Tibial artery (tissue), 4 donors: Measurements from ENCODE around the gene ZNF541.

Experiments
- DNase-seq, 2 donors: peaks; one replicate each; pipeline ENCODE4 v3.0.0-alpha.2; 2019
- H3K27ac ChIP-seq, 2 donors: fragments of 200-600 bp; sonication (generic) in 1 of 2; 1 replicate in 1 of 2; 2 replicates in 1 of 2; pipeline ENCODE4 v1.5.1; 2018 to 2019; ENCODE audit warnings: mild to moderate bottlenecking in 1 of 2
- H3K27me3 ChIP-seq, 2 donors: fragments of 200-600 bp; sonication (generic) in 1 of 2; one replicate each; pipeline versions ENCODE4 v1.5.1 to v1.6.0; 2016 to 2019
- H3K36me3 ChIP-seq, 3 donors: fragments of 200-600 bp; sonication (generic) in 2 of 3; one replicate each; pipeline ENCODE4 v1.5.1; 2016 to 2019; ENCODE audit warnings: mild to moderate bottlenecking in 2 of 3
- H3K4me1 ChIP-seq, 4 donors: fragments of 200-600 bp; sonication (generic) in 2 of 4; 1 replicate in 3 of 4; 2 replicates in 1 of 4; pipeline ENCODE4 v1.5.1; 2016 to 2019
- H3K4me3 ChIP-seq, 2 donors: fragments of 200-600 bp; sonication (generic) in 1 of 2; 1 replicate in 1 of 2; 2 replicates in 1 of 2; pipeline ENCODE4 v1.5.1; 2018 to 2019; ENCODE audit warnings: mild to moderate bottlenecking in 2 of 2
- H3K9me3 ChIP-seq, 3 donors: fragments of 200-600 bp; sonication (generic) in 1 of 3; one replicate each; pipeline ENCODE4 v1.5.1; 2016 to 2019
- CTCF ChIP-seq, 2 experiments: fragments of 200-600 bp in 1 of 2; fragments of 450-650 bp in 1 of 2; IDR thresholded peaks; one replicate each; pipeline ENCODE4 v1.5.1; 2017 to 2019; ENCODE audit warnings: antibody characterized with exemption in 2 of 2, mild to moderate bottlenecking in 1 of 2, moderate library complexity in 1 of 2
- intact Hi-C: fragments of 100-400 bp; cut with DNase I; formaldehyde crosslinking; loops from one replicate; pipeline ENCODE4 v1.15.0; 2023; ENCODE audit warnings: low total_unique reads

ZNF541 gene

GRCh38 chr19:47608969-47609905, 36.3 kb upstream of the ZNF541 start, which contains the start of gene BICRA:
TSS of gene BICRA (plus strand) at chr19:47609134. CDS start at chr19:47673575, 64,441 bp downstream.
- peak within 1 kb of the TSS; percentile 93 to 99 for H3K27ac ChIP-seq
- peak; percentile 82 to 90 for DNase-seq
- peaks cover 0 to 53% (median 38%) of the 10 kb centered on the region in 4 donors for H3K4me1 ChIP-seq
- no peaks in the 10 kb centered on the region for H3K36me3 ChIP-seq
- peak within 1 kb of the TSS; percentile 91 to 100 for H3K4me3 ChIP-seq
- H3K27me3 ChIP-seq: no peaks in the 10 kb centered on the region
- no peaks in the 10 kb centered on the region for H3K9me3 ChIP-seq
- no peak for TF ChIP-seq CTCF (IDR thresholded peaks at IDR 0.05)
- intact Hi-C loops: no loop called here

GRCh38 chr19:47608074-47608918, 35.3 kb upstream of the ZNF541 start:
- intact Hi-C loops: no loop called here
- H3K27me3 ChIP-seq: no peaks in the 10 kb centered on the region
- no peaks in the 10 kb centered on the region for H3K9me3 ChIP-seq
- TF ChIP-seq CTCF (IDR thresholded peaks at IDR 0.05): peak; percentile 30 to 36
- peak overlapping the region; percentile 91 to 100 for H3K4me3 ChIP-seq
- peak overlapping the region; percentile 93 to 99 for H3K27ac ChIP-seq
- peaks cover 0 to 44% (median 32%) of the 10 kb centered on the region in 4 donors for H3K4me1 ChIP-seq
- peak; percentile 93 to 97 for DNase-seq
- H3K36me3 ChIP-seq: no peaks in the 10 kb centered on the region

- intact Hi-C loops: no loop called here
- peaks cover 0 to 37% (median 25%) of the 10 kb centered on the region in 4 donors for H3K4me1 ChIP-seq
- no peak for DNase-seq
- H3K27me3 ChIP-seq: no peaks in the 10 kb centered on the region
- TF ChIP-seq CTCF (IDR thresholded peaks at IDR 0.05): no peak
- H3K9me3 ChIP-seq: no peaks in the 10 kb centered on the region
- no peaks in the 10 kb centered on the region for H3K36me3 ChIP-seq
- H3K27ac ChIP-seq: peak overlapping the region; percentile 93 to 99
- peak overlapping the region; percentile 91 to 100 for H3K4me3 ChIP-seq
Measured at GRCh38 chr19:47607564-47608073, 34.7 kb upstream of the ZNF541 start.

- Histone ChIP-seq H3K27me3 (no peaks in the 10 kb centered on the region), H3K4me1 (peaks cover 6 to 24% (median 14%) of the 10 kb centered on the region in 4 donors), H3K27ac (no peak overlapping the region), H3K36me3 (no peaks in the 10 kb centered on the region), H3K9me3 (no peaks in the 10 kb centered on the region), H3K4me3 (no peak overlapping the region)
- TF ChIP-seq CTCF (IDR thresholded peaks at IDR 0.05): no peak
- intact Hi-C loops: loop anchor here (5.0 kb wide), 1 partner anchor 87 kb away; the partner anchor contains the start of gene NAPA
- no peak for DNase-seq
Measured at GRCh38 chr19:47603706-47604565, 31.0 kb upstream of the ZNF541 start.
